GM21825 (cell line): Measurements from ENCODE around the gene GIMAP2.
A peak's percentile ranks its signal among the peaks of the same experiment; 100 is the strongest.
"Not testable (repeated sequence)": the region's sequence is repeated elsewhere in the genome, so short reads cannot be mapped to it uniquely, and the experiment has no call there.

ENCODE experiments used
- ATAC-seq: cut with Tn5 transposase; IDR thresholded peaks from one replicate; pipeline ENCODE4 v1.9.1; 2021; ENCODE audit warnings: mild to moderate bottlenecking, moderate library complexity; ENCODE audit not compliant: unreplicated experiment

Gene GIMAP2

GRCh38 chr7:150685219-150686029, at the start of gene GIMAP2:
GIMAP2 (plus strand) TSS chr7:150685706; CDS start chr7:150687060, 1,354 bp downstream.
- ATAC-seq = peak; percentile 98

DNA sequence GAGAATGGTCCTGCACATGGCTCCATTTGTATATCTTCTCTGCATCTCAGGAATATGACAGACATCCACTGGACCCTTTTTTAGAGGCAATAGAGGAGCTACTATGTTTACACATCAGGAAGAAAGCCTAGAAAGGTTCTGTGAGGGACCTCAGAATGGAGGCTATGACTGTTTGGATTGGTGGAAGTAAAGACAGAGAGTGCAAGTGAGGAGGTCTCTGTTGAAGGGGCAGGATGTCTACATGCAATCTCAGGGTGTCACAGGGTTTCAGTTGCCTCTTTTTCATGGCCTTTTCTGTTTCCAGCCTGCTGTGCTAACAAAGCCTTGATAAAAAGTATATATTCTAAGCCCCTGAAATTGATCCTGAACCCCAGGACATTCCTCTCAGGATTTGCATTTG, 43.7 kb upstream of the GIMAP2 start:
- no peak for ATAC-seq

GRCh38 chr7:150642926-150643325, 42.6 kb upstream of the GIMAP2 start:
- ATAC-seq = no peak

GRCh38 chr7:150645259-150646020, 40.1 kb upstream of the GIMAP2 start:
- no peak for ATAC-seq

- ATAC-seq = no peak
Observed at GRCh38 chr7:150648353-150649079, 37.0 kb upstream of the GIMAP2 start.

DNA sequence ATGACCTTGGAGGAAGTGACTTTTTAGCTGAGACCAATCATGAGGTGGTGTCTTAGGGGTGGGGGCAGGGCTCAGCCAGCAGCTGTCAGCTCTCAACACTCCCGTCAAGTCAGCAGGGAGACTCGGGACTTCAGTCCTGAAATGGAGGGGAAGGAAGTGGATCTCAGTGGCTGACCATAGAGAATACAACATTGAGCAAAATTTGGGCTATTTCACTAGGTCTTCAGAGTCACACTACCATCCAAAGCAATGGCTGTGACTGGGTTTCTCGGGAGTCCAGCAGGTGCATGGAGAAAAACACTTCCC, 36.5 kb upstream of the GIMAP2 start:
- ATAC-seq = no peak

DNA sequence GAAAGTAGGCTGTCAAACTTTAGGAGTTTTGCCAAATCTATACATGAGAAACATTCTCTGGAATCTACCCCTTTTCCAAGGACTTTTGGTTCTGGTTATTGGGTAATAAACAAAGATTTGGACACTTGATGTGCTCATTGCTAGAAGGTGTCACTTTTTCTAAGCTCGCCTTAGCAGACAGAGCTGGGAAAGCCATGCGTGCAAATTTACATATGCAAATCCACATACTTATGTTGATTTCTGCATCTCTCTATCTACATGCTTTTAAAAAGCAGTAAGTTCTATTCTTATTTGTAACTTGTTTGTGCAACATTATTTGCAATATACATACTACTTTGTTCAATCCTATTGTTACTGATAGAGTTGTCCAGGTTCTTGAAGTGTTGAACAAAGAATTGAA, 30.8 kb upstream of the GIMAP2 start:
- no peak for ATAC-seq

DNA sequence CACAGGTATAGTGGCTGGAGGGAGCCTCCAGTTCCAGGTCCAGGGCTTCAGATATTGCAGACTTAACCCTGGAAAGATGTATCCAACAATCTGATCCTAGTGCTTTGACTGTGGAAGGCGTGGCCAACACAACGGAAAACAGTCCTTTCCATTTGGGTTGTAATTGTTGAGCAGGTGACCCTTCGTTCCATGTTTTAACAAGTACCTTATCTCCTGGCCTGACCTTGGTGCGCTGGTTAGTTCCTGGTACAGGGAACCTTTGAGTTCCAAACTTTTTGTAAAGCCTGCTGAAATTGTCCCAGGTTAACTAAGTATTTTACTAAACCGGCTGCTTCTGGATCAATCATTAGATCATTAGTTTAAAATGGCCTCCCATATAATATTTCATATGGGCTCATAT, 29.5 kb upstream of the GIMAP2 start:
- no peak for ATAC-seq

DNA sequence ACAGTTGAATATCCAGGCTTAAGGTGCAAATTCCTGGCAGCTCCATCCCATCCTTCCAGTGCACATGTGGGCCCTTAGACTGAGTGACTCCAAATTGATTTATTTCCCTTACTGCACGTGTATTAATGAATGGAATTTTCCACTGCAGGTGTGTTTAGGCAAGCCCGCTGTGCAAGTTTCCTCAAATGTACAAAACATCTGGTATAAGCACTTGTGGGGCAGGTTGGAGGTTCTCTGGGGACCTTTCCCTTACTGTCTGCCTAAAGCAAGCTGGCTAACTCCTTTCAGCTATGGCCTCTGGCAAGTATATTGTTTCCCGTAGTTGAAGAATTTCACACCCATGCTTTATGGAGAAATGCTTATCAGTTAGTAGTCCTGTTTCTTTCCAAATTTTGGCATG, 28.0 kb upstream of the GIMAP2 start:
- no peak for ATAC-seq

- ATAC-seq = no peak
Observed at GRCh38 chr7:150660939-150661613, 24.4 kb upstream of the GIMAP2 start.

DNA sequence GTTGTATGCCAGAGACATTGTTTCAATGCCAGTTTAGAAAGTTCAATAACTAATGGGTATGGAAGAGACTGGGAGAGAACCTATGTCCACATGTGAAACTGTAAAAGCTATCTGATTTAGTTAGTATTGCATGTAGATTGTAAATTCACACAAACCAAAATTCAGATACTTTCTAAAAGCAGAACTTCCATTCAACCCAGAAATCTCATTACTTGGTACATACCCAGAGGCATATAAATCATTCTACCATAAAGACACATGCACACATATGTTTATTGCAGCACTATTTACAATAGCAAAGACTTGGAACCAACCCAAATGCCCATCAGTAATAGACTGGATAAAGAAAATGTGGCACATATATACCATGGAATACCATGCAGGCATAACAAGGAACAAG, 22.7 kb upstream of the GIMAP2 start:
- ATAC-seq = not testable (repeated sequence)

GRCh38 chr7:150663802-150664494, 21.6 kb upstream of the GIMAP2 start:
- ATAC-seq = peak; percentile 36

DNA sequence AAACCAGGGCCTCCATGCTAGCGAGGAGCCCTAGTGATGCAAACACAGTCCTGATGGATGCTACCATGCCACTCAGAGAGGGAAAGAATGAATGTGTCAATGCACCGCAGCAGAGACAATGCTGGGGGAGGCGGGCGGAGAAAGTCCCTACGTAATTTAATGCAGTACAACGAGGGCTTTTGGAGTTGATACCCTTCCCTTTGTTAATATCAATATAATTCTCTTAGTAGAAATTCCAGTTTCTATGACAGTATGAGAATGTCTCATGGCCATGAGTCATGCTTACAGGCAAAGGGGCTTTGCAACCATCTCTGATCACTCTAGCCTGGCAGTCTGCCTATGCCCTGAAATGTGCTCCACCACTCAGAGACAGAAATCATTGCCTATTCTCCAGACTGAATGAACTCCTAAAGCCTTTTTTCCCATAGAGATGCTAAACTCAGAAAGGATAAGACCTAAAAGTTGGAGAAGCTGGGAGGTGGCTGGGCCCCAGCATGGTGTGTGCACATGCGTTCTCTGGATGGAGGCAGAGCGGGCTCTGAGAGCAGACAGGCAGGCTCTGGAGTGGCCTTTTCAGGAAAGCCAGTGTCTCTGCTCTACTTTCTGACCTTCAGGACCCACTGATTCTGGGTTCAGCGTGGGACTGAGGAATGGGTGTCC, 20.3 kb upstream of the GIMAP2 start:
- ATAC-seq = no peak

- no peak for ATAC-seq
Observed at GRCh38 chr7:150665896-150666295, 19.6 kb upstream of the GIMAP2 start.

DNA sequence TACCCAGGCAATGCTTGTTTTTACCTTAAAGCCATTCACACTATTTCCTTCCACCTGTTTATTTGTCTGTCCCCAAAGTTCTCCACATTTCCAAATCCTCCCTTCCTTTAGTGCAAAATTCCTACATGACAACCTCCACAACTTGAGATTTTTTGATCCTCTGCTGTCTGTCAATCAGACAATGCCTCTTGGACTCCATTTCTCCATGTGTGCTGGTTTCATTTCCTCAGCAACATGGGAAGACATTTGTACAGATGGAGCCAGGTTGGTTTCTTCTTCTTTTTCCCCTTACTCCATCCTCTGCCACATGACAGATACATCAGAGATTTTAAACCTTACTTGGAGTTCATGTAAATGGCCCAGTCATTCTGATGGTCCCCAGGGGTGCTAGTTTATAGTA, 19.1 kb upstream of the GIMAP2 start:
- no peak for ATAC-seq

DNA sequence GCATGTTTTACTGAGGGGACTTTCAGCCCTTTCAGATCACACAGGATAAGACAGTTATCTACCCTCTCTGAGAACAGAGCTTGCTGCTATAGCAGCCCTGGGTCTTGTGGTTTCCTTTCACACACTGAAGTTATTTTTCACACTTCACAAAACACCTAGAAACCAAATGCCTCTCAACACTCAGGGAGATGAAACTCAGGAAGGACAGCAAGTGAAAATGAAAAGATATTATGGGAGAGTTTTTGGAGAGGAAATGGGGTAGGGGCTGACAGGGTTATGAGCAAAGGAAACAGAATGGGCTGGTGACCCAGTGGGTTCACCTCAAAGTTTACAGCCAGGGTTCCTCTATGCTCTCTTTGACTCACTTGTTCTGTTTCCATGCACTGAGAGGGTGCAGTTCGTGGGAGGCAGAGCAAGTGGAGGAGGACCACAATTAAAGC, 17.0 kb upstream of the GIMAP2 start:
- ATAC-seq = peak; percentile 83

GRCh38 chr7:150668977-150669376, 16.5 kb upstream of the GIMAP2 start:
- ATAC-seq = no peak

DNA sequence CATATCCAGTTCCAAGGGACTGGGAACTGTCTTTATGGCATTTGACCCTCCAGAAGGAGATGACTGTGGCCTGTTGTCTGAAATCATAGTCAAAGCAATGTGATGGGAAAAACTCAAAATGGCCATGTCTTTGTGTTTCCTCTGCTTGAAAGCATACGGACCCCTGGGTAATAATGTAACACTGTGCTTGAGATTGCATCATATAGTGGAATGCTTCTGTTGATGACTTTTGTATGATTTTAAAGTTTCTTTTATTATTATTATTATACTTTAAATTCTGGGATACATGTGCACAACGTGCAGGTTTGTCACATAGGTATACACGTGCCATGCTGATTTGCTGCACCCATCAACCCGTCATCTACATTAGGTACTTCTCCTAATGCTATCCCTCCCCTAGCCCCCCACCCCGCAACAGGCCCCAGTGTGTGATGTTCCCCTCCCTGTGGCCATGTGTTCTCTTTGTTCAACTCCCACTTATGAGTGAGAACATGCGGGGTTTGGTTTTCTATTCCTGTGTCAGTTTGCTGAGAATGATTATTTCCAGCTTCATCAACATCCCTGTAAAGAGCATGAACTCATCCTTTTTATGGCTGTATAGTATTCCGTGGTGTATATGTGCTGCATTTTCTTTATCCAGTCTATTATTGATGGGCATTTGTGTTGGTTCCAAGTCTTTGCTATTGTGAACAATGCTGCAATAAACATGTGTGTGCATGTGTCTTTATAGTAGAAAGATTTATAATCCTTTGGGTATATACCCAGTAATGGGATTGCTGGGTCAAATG, 13.5 kb upstream of the GIMAP2 start:
- ATAC-seq = not testable (repeated sequence)

- no peak for ATAC-seq
Observed at GRCh38 chr7:150675714-150676113, 9.8 kb upstream of the GIMAP2 start.
